K562 (cell line): ENCODE measurements around the gene LMO2. TPM values are rescaled to one million over a fixed set of nuclear protein-coding genes. Genes with fewer than 3 reads are reported as not detected.

ENCODE experiments used
- ATAC-seq: fragments of 200-7000 bp; cut with Tn5 transposase; 3 replicates; pipeline ENCODE4 v1.9.1; 2020; ENCODE audit warnings: moderate library complexity
- BruUV-seq: library from RNA; stranded (reverse); fragments of 400-500 nt; replicated peaks from 2 replicates; lab custom pipeline; 2021; lab: Mats Ljungman, UMichigan
- CTCF ChIA-PET: fragments of 300-600 bp; formaldehyde crosslinking; extraction: SDS; loops from one replicate; lab custom pipeline; 2021; ENCODE audit warnings: low intra/inter-chr PET ratio; lab: Yijun Ruan, JAX
- POLR2A ChIA-PET: fragments of 300-600, 350-650 bp; sonication (Branson Sonifier 250); formaldehyde crosslinking; extraction: SDS; loops from one replicate; lab custom pipeline; 2021; ENCODE audit warnings: antibody characterized with exemption, inconsistent platforms; lab: Yijun Ruan, JAX
- DNase-seq, 4 experiments: peaks; one replicate each; pipeline versions ENCODE4 v3.0.0 to v3.0.0-alpha.2; 2011 to 2018; ENCODE audit warnings: low spot score in 3 of 4, mixed read lengths in 3 of 4; ENCODE audit errors: extremely low read depth in 1 of 4
- FAIRE-seq: peaks from 2 replicates; lab custom pipeline; 2011; peaks lifted over from hg19 to GRCh38; lab: Jason Lieb, UNC
- H2AFZ ChIP-seq: 2 replicates; pipeline ENCODE4 v1.6.0; 2011; ENCODE audit warnings: low read depth, low read length, control low read depth, inconsistent platforms
- H3K27ac ChIP-seq: fragments of 200-600 bp; 3 replicates; pipeline ENCODE4 v1.8.0; 2011; ENCODE audit warnings: low read depth, mild to moderate bottlenecking, control low read depth, inconsistent platforms, low read length, moderate library complexity, mixed read lengths; ENCODE audit errors: extremely low read depth
- H3K27me3 ChIP-seq, 2 experiments: fragments of 300-600 bp in 1 of 2; 2 replicates in 1 of 2; 3 replicates in 1 of 2; pipeline versions ENCODE4 v1.6.0 to v1.8.0; 2011; ENCODE audit warnings: inconsistent platforms in 2 of 2, low read length in 2 of 2, mild to moderate bottlenecking in 1 of 2, mixed read lengths in 1 of 2, moderate library complexity in 1 of 2; ENCODE audit not compliant: control insufficient read depth in 2 of 2, insufficient read depth in 2 of 2
- H3K36me3 ChIP-seq: fragments of 300-600 bp; 3 replicates; pipeline ENCODE4 v1.8.0; 2011; ENCODE audit warnings: mild to moderate bottlenecking, low read length, inconsistent platforms; ENCODE audit not compliant: control insufficient read depth, insufficient read depth
- H3K4me1 ChIP-seq, 2 experiments: fragments of 200-600 bp in 1 of 2; replicated peaks in 1 of 2; 2 replicates in 1 of 2; 3 replicates in 1 of 2; pipeline versions ENCODE4 v1.5.1 to v1.8.0; 2011; ENCODE audit warnings: inconsistent platforms in 2 of 2, low read length in 2 of 2, mild to moderate bottlenecking in 1 of 2, mixed read lengths in 1 of 2, moderate library complexity in 1 of 2; ENCODE audit not compliant: control insufficient read depth in 2 of 2, insufficient read depth in 2 of 2
- H3K4me2 ChIP-seq: 2 replicates; pipeline ENCODE4 v1.6.1; 2011; ENCODE audit warnings: low read length, control low read depth, inconsistent platforms, mixed read lengths; ENCODE audit not compliant: insufficient read depth
- H3K4me3 ChIP-seq: fragments of 200-600 bp; sonication (generic), shearing (Covaris generic); 2 replicates; pipeline ENCODE4 v1.5.1; 2016; ENCODE audit warnings: control low read depth, inconsistent platforms
- H3K79me2 ChIP-seq: fragments of 200-600 bp; 3 replicates; pipeline ENCODE4 v1.8.0; 2011; ENCODE audit warnings: low read length, inconsistent platforms; ENCODE audit not compliant: control insufficient read depth, insufficient read depth
- H3K9ac ChIP-seq, 2 experiments: 2 replicates each; pipeline versions ENCODE4 v1.6.0 to v1.6.1; 2011; ENCODE audit warnings: low read depth in 2 of 2, low read length in 2 of 2, control low read depth in 1 of 2, inconsistent platforms in 1 of 2, mild to moderate bottlenecking in 1 of 2, mixed read lengths in 1 of 2; ENCODE audit not compliant: insufficient read depth in 1 of 2
- H3K9me1 ChIP-seq: one replicate; pipeline ENCODE4 v1.6.0; 2011; ENCODE audit warnings: inconsistent platforms, mild to moderate bottlenecking, low read length, moderate library complexity; ENCODE audit not compliant: control insufficient read depth, insufficient read depth
- H3K9me3 ChIP-seq: replicated peaks from 2 replicates; pipeline ENCODE4 v1.5.1; 2011; ENCODE audit warnings: low read depth, low read length, inconsistent platforms; ENCODE audit not compliant: control insufficient read depth, insufficient read depth
- H4K20me1 ChIP-seq: replicated peaks from 2 replicates; pipeline ENCODE4 v1.6.1; 2011; ENCODE audit warnings: low read length, inconsistent platforms, mixed read lengths; ENCODE audit not compliant: control insufficient read depth, insufficient read depth
- AFF1 ChIP-seq, 2 experiments: fragments of 450-650 bp; IDR thresholded peaks; 2 replicates each; pipeline ENCODE4 v1.6.1; 2018; ENCODE audit warnings: mild to moderate bottlenecking in 2 of 2, low read depth in 1 of 2; ENCODE audit not compliant: partially characterized antibody in 2 of 2
- DPF2 ChIP-seq: fragments of 450-650 bp; IDR thresholded peaks from 2 replicates; pipeline ENCODE4 v1.6.1; 2016
- HCFC1 ChIP-seq: IDR thresholded peaks from 2 replicates; pipeline ENCODE4 v1.6.1; 2012; ENCODE audit warnings: low read depth, low read length, improper control_type of control experiment
- MEIS2 ChIP-seq: fragments of 450-650 bp; IDR thresholded peaks from 2 replicates; pipeline ENCODE4 v1.6.1; 2014; ENCODE audit warnings: mild to moderate bottlenecking; ENCODE audit not compliant: partially characterized antibody
- NFRKB ChIP-seq: fragments of 450-650 bp; IDR thresholded peaks from 2 replicates; pipeline ENCODE4 v1.6.1; 2016; ENCODE audit warnings: low read depth
- SMAD4 ChIP-seq: fragments of 250-450 bp; sonication (Bioruptor Pico); conservative IDR thresholded peaks from 2 replicates; pipeline ENCODE4 v1.8.0; 2021; ENCODE audit warnings: inconsistent platforms, mild to moderate bottlenecking, moderate library complexity
- SMARCE1 ChIP-seq: fragments of 450-650 bp; IDR thresholded peaks from 2 replicates; pipeline ENCODE4 v1.7.1; 2016; ENCODE audit warnings: mild to moderate bottlenecking
- TBP ChIP-seq: optimal IDR thresholded peaks from 2 replicates; pipeline ENCODE3; 2011; ENCODE audit warnings: low read depth, low read length, improper control_type of control experiment
- VEZF1 ChIP-seq: fragments of 200-800 bp; sonication (Bioruptor generic); IDR thresholded peaks from 2 replicates; pipeline ENCODE4 v1.6.1; 2017; ENCODE audit warnings: missing genetic modification characterization, missing compliant biosample characterization
- ZBTB7A ChIP-seq: IDR thresholded peaks from 2 replicates; pipeline ENCODE4 v1.6.1; 2011; ENCODE audit warnings: low read depth, mild to moderate bottlenecking, low read length, moderate library complexity, borderline replicate concordance; ENCODE audit not compliant: control insufficient read depth
- ZKSCAN8 ChIP-seq: fragments of 200-800 bp; sonication (Bioruptor generic); IDR thresholded peaks from 2 replicates; pipeline ENCODE4 v1.6.1; 2016; ENCODE audit warnings: missing genetic modification characterization, missing compliant biosample characterization
- ZNF740 ChIP-seq, 3 experiments: fragments of 200-800 bp in 1 of 3; sonication (Bioruptor generic) in 1 of 3; sonication (generic) in 1 of 3; formaldehyde crosslinking in 1 of 3; IDR thresholded peaks; 2 replicates each; pipeline versions ENCODE4 v1.6.1 to v1.8.0; 2016 to 2022; ENCODE audit warnings: mild to moderate bottlenecking in 2 of 3, missing compliant biosample characterization in 2 of 3, missing genetic modification characterization in 2 of 3, missing genetic modification reagents in 1 of 3
- WGBS: fragments of 100-300 bp; shearing (Covaris generic); methylation state at CpG from one replicate; pipeline ENCODE4 v1.1.6; 2016; ENCODE audit warnings: low coverage, mixed read lengths; ENCODE audit not compliant: insufficient coverage; ENCODE audit errors: missing lambda C conversion rate; 5-methylcytosine and 5-hydroxymethylcytosine counted together
- in situ Hi-C: fragments of 300-500 bp; cut with MboI; formaldehyde crosslinking; loops from 4 replicates; pipeline ENCODE4 v1.15.0; 2018; ENCODE audit warnings: inconsistent platforms, mixed read lengths
- intact Hi-C: fragments of 100-400 bp; cut with micrococcal nuclease; formaldehyde crosslinking; loops from 2 replicates; pipeline ENCODE4 v1.14.2; 2022
- polyA plus RNA-seq, 8 experiments: library from polyadenylated mRNA; depleted of rRNA in 4 of 8; stranded (reverse) in 5 of 8; unstranded in 3 of 8; fragments of >200 nt; fragmentation: Nextera tagmentation in 2 of 8; fragmentation: Illumina TruSeq in 1 of 8; extraction: Ambion mirVana in 2 of 8; extraction: Trizol in 1 of 8; gene quantifications; 2 replicates each; pipeline versions ENCODE4 v1.2.1 to v1.2.3, GENCODE V29; 2011 to 2014; ENCODE audit warnings: inconsistent platforms in 1 of 8, missing spikeins in 1 of 8
- total RNA-seq, 7 experiments: library from RNA; depleted of rRNA in 6 of 7; stranded (reverse); fragments of >200 nt in 6 of 7; fragmentation: Illumina TruSeq in 2 of 7; extraction: Trizol in 2 of 7; gene quantifications; 2 replicates each; pipeline versions ENCODE4 v1.2.1 to v1.2.3, GENCODE V29; 2011 to 2021; ENCODE audit warnings: low replicate concordance in 1 of 7

The LMO2 gene
- total and polyA plus RNA-seq, 9 of the 15 experiments (the other 6 are each of a cell fraction or from before 2014, with no cell fraction given), result 6.9 to 126 (median 91.5) TPM

GRCh38 chr11:33869481-33870422 lies 22.1 kb downstream of the LMO2 start:
- WGBS, result 1% methylated on average over 16 of the region's 91 CpGs
- Histone ChIP-seq H3K4me2 (peak overlapping the region; percentile 94), H3K36me3 (peaks cover 36% of the 10 kb centered on the region), H3K9me1 (no peaks in the 10 kb centered on the region), H2AFZ (peak overlapping the region; percentile 86), H3K9me3 (no peaks in the 10 kb centered on the region), H3K4me1 (peaks cover 32 to 43% of the 10 kb centered on the region in 2 experiments), H3K9ac (peak overlapping the region; percentile 79 to 92), H3K27me3 (no peaks in the 10 kb centered on the region), H4K20me1 (no peaks in the 10 kb centered on the region), H3K4me3 (peak overlapping the region; percentile 75), H3K27ac (peak overlapping the region; percentile 75), H3K79me2 (peaks cover 98% of the 10 kb centered on the region)
- TSS peak; percentile 90 for BruUV-seq
- ChIA-PET POLR2A (interaction anchor here (0.8 to 4.5 kb wide), 7 partner anchors 9 to 629 kb away, joined by 3 to 26 read pairs (median 6); no protein-coding TSS in a partner anchor), CTCF (interaction anchor here (0.6 kb wide), 1 partner anchor 488 kb away, joined by 3 read pairs; the partner anchor contains the start of gene ABTB2)
- ATAC-seq (peak; percentile 57), FAIRE-seq (no peak), DNase-seq (peak; percentile 61 to 75 (median 70))
- intact Hi-C loops (loop anchor here (2.0 kb wide), 1 partner anchor 71 kb away; no protein-coding TSS in a partner anchor), in situ Hi-C loops (no loop called here)
- TF ChIP-seq TBP, result peak; percentile 28
- peak; percentile 47 for TF ChIP-seq SMAD4 (CRISPR knock-in tag)
- no peak for TF ChIP-seq HCFC1
- TF ChIP-seq ZNF740 (CRISPR knock-in tag; IDR thresholded peaks at IDR 0.05), result no peak
- TF ChIP-seq ZNF740 (tag; IDR thresholded peaks at IDR 0.05), result no peak
- TF ChIP-seq MEIS2, result peak; percentile 48
- 0 out of 2 replicates have a peak, but pooled peaks have one; percentile 7 for TF ChIP-seq NFRKB
- peak in 1 of 2 experiments; percentile 23 for TF ChIP-seq AFF1 (IDR thresholded peaks at IDR 0.05; ENCODE audit: low read depth in 1 of 2, partially characterized antibody in 2 of 2)
- TF ChIP-seq ZKSCAN8 (CRISPR knock-in tag), result no peak
- 0 out of 2 replicates have a peak, but pooled peaks have one; percentile 17 for TF ChIP-seq SMARCE1
- 0 out of 2 replicates have a peak, but pooled peaks have one; percentile 15 for TF ChIP-seq DPF2
- TF ChIP-seq VEZF1 (CRISPR knock-in tag), result peak; percentile 35
- 0 out of 2 replicates have a peak, but pooled peaks have one; percentile 74 for TF ChIP-seq ZBTB7A
